Ecto neural progenitor cell (in vitro differentiated cells): ENCODE results near the gene CWC25.

ENCODE experiments used
- DNase-seq: peaks from one replicate; pipeline ENCODE4 v3.0.0-alpha.2; 2018; ENCODE audit warnings: low spot score

CWC25 gene

DNA sequence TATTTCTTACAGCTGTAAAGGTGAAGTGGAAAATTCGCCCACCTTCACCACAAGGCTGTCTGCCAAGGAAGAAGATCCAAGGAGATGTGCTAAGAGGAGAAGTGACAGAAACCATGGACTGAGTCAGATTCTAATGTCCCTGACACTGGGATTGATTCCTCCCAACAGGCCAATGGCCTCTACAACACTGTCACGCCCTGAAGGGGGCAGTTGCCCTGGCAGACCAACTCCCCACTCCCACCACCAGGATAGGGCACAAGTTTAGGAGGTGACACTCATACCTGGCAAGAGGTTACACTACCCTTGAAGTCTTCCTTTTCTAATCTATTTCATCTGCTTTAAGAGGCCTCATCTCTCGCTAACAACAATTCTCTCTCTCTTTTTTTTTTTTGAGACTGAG, 41.9 kb downstream of the CWC25 start:
- DNase-seq: no peak

- no peak for DNase-seq
Measured at GRCh38 chr17:38779965-38780752, 45.0 kb downstream of the CWC25 start.

DNA sequence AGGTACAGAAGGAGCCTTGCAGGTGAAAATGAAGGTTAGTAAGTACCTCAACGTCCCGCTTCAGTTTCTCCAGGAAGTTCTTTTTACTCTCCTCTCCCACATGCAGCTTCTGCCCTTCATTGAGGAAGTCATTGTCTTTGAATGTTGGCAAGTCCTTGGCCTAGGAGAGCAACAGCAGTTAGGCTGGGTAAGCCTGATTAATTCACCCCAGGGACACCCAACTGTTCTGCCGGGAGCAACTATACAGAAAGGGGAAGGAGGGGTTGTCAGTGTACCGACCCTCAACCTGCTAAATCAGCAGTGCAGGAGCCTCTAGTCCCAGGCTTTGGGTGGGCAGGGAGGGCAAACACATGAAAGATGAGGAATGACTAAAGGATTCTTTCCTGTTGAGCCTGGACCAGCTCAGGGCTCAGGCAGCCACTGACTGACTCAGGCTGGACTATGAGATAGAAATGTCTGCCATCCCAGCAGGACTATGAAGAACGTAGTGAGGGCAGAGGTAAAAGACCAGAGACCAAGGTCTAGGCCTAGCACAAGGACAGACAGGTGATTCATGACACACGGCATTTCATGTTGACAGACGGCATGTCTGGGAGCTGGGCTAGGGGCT, 47.4 kb downstream of the CWC25 start:
- DNase-seq: no peak

GRCh38 chr17:38773258-38773657, 51.9 kb downstream of the CWC25 start:
- DNase-seq: no peak

DNA sequence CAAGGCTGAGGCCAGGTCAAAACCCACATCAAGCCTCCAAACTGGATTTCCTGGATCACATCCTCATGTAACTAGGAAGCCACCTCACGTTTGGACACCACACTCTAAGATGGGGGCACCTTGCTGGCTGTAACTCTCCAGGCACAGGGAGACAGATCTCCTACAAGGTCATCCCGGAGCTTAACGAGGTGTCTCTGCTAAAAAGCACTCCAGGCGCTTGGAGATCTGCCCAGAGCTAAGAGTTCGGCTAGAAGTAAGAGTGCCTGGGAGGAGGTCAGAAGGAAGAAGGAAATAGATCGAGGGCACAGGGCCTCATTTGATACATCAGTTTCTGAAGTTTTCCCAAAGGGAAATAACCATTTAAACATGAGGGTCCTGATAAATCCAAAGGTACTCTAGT, 56.7 kb downstream of the CWC25 start:
- DNase-seq: no peak

GRCh38 chr17:38766341-38766740, 58.8 kb downstream of the CWC25 start:
- DNase-seq: no peak

GRCh38 chr17:38762231-38762630, 62.9 kb downstream of the CWC25 start:
- no peak for DNase-seq

- peak; percentile 74 for DNase-seq
Measured at GRCh38 chr17:38761612-38762011, 63.5 kb downstream of the CWC25 start.

DNA sequence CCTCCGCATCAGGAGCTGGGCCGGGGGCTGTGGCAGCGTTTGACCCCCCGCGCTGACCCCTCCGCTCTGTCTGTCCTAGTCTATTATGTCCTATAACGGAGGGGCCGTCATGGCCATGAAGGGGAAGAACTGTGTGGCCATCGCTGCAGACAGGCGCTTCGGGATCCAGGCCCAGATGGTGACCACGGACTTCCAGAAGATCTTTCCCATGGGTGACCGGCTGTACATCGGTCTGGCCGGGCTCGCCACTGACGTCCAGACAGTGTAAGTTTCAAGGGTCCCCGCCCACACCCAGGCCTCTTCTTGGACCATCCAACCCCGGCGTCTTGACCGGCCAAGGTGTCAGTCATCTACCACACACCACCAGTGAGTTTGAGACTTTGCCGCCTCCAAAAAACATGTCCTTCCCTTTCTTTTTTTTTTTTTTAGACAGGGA, 72.0 kb downstream of the CWC25 start:
- DNase-seq: no peak

GRCh38 chr17:38752308-38753070, 72.6 kb downstream of the CWC25 start, which contains the start of gene PSMB3:
Gene PSMB3, plus strand, starts transcription at chr17:38752741. Its CDS starts 86 bp downstream, at chr17:38752827.
- peak; percentile 98 for DNase-seq

GRCh38 chr17:38751808-38752307, 73.3 kb downstream of the CWC25 start:
- peak; percentile 98 for DNase-seq

DNA sequence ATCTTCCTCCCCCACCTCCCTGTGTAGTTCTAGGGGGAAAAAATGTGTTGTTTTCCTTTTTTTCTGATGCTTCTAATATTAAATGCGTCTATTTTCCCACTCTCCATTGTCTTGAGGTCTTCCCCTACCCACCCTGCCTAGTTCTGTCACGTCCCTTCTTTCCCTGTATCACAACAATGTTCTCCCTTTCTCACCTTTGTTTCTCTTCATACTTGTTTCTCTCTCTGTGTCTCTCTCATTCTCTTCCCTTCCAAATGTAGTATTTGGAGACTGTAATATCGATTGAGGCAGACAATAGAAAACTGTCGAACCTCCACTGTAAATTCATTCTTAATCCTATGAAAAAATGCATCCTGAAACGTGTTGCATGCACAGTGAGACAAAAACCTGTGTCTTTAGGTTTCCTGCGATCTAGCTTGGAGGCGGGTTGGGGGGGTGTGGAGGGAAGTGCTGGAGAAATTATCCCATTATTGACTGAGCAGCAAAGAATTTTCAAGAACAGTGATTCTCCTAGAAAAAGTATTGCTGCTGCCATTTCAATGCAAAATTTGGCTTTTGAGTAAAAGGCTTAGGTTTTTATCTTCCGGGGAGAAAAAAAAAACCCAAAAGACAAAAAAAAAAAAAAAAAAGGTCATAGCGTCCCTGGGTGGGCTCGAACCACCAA, 73.8 kb downstream of the CWC25 start:
- no peak for DNase-seq
